Pancreas (tissue), 10 donors: ENCODE results near the gene HIBCH. TPM values are rescaled to one million over a fixed set of nuclear protein-coding genes. Genes with fewer than 3 reads are reported as not detected.
"Not testable (repeated sequence)": the region's sequence is repeated elsewhere in the genome, so short reads cannot be mapped to it uniquely, and the experiment has no call there.

Source experiments
- ATAC-seq, 4 donors: fragments of 200-7000 bp; cut with Tn5 transposase; one replicate each; pipeline versions ENCODE4 v1.8.0 to v1.9.1; 2020; ENCODE audit warnings: mild to moderate bottlenecking in 4 of 4, moderate library complexity in 4 of 4
- DNase-seq, 6 donors: peaks; one replicate each; pipeline ENCODE4 v3.0.0-alpha.2; 2020
- FAIRE-seq: peaks from 2 replicates; lab custom pipeline; 2012; peaks lifted over from hg19 to GRCh38; lab: Jason Lieb, UNC
- H3K27ac ChIP-seq, 4 donors: fragments of 200-600 bp; sonication (generic); 1 replicate in 3 of 4; 2 replicates in 1 of 4; pipeline versions ENCODE4 v1.5.0 to v1.8.0; 2020
- H3K27me3 ChIP-seq, 4 donors: fragments of 200-600 bp; one replicate each; pipeline ENCODE4 v1.8.0; 2021
- H3K36me3 ChIP-seq, 3 donors: fragments of 200-600 bp; sonication (generic) in 1 of 3; one replicate each; pipeline versions ENCODE4 v1.5.0 to v1.8.0; 2020 to 2021
- H3K4me1 ChIP-seq, 3 donors: fragments of 200-600 bp; one replicate each; pipeline ENCODE4 v1.8.0; 2021
- H3K4me3 ChIP-seq, 4 donors: fragments of 200-600 bp; sonication (generic) in 2 of 4; one replicate each; pipeline versions ENCODE4 v1.5.0 to v1.8.0; 2020 to 2021
- H3K9me3 ChIP-seq, 4 donors: fragments of 200-600 bp; one replicate each; pipeline ENCODE4 v1.8.0; 2021
- WGBS, 2 donors: extraction: QIAGEN DNeasy Blood & Tissue Kit; methylation state at CpG; one replicate each; pipeline ENCODE4 v1.1.7; 2013; 5-methylcytosine and 5-hydroxymethylcytosine counted together
- intact Hi-C, 3 donors: fragments of 100-400 bp; cut with DNase I; formaldehyde crosslinking; loops; one replicate each; pipeline versions ENCODE4 v1.11.1 to v1.14.2; 2022
- polyA plus RNA-seq, 2 donors: library from polyadenylated mRNA; stranded (reverse); fragments of 200-250 nt; gene quantifications; one replicate each; pipeline ENCODE4 v1.2.3, GENCODE V29; 2013
- total RNA-seq, 6 donors: library from RNA; stranded (reverse); fragmentation: NEBNext Ultra II Directional in 4 of 6; extraction: Animal tissue kit (Norgen Biotek cat#: 25700) in 4 of 6; gene quantifications; one replicate each; pipeline versions ENCODE4 v1.2.1 to v1.2.4, GENCODE V29; 2021 to 2023
- TF ChIP-seq, protein P1 (sequence below), 4 donors: fragments of 200-600 bp; sonication (generic) in 3 of 4; IDR thresholded peaks; one replicate each; pipeline versions ENCODE4 v1.5.0 to v1.8.0; 2021; ENCODE audit warnings: antibody characterized with exemption in 4 of 4
- donor health status: healthy with polysubstance abuse.
- donor health status: DM: no; HTN: no; CAD: no; lungs with moderate emphysema.
- donor health status: DM: no; HTN: no; CAD: no.
- donor health status: control.
- donor health status: control.
- donor health status: Bipolar disorder and iron deficiency.
- donor health status: DM: yes; HTN: yes; CAD: no.
- donor health status: DM: no; HTN: no; CAD: no.
- donor health status: DM: no; HTN: no; CAD: no.
- donor health status: DM: yes; HTN: yes; CAD: no.

The HIBCH gene
- total and polyA plus RNA-seq, 8 donors: 7.6 to 29.3 (median 21.1) TPM

DNA sequence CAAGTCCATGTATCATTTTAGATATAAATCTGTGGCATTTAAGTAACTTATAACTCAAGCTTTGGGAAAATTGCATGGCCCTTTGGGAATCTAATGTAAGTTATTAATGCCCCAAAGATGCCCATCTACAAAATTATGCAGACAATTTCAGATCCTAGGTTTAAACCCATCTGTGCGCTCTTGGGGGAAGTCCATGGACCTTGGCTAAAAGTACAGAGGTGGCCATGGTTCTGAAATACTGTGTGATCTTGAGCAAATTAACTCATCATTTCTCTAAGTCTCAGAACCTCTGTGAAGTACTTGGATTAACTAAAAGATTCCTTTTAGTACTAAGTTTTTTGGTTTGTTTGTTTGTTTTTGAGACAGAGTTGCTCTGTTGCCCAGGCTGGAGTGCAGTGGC, 43.3 kb upstream of the HIBCH start:
- intact Hi-C loops: no loop called here
- DNase-seq (no peak), ATAC-seq (no peak), FAIRE-seq (no peak)
- TF ChIP-seq, protein P1, sequence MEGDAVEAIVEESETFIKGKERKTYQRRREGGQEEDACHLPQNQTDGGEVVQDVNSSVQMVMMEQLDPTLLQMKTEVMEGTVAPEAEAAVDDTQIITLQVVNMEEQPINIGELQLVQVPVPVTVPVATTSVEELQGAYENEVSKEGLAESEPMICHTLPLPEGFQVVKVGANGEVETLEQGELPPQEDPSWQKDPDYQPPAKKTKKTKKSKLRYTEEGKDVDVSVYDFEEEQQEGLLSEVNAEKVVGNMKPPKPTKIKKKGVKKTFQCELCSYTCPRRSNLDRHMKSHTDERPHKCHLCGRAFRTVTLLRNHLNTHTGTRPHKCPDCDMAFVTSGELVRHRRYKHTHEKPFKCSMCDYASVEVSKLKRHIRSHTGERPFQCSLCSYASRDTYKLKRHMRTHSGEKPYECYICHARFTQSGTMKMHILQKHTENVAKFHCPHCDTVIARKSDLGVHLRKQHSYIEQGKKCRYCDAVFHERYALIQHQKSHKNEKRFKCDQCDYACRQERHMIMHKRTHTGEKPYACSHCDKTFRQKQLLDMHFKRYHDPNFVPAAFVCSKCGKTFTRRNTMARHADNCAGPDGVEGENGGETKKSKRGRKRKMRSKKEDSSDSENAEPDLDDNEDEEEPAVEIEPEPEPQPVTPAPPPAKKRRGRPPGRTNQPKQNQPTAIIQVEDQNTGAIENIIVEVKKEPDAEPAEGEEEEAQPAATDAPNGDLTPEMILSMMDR (IDR thresholded peaks at IDR 0.05): no peak
- 97% methylated on average over 1 of the region's 1 CpG for WGBS, 2 donors
- Histone ChIP-seq H3K4me1 (peaks cover 0 to 10% (median 8%) of the 10 kb centered on the region in 3 donors), H3K4me3 (no peak overlapping the region), H3K27me3 (no peaks in the 10 kb centered on the region), H3K9me3 (no peaks in the 10 kb centered on the region), H3K36me3 (peaks cover 0 to 5% (median 3%) of the 10 kb centered on the region in 3 donors), H3K27ac (no peak overlapping the region)

DNA sequence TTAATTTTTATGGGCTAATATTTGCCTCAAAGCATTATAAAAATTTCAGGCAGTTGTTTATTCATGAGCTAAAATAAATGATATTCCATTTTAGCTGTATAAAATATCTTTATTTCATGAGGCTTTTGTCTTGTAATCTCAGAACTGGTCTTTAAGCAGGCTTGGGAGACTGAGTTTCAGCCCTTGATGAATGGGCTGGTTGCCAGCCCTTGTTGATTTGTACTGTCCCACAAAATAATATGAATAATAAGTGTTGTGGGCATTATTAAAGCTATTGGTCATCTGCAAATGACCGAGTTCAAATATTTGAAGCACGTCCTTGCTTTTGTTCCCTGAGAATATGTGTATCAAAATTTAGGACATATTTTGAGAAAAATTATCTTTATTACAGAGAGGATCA, 41.9 kb upstream of the HIBCH start:
- Histone ChIP-seq H3K27ac (no peak overlapping the region), H3K27me3 (no peaks in the 10 kb centered on the region), H3K4me3 (no peak overlapping the region), H3K9me3 (no peaks in the 10 kb centered on the region), H3K4me1 (peaks cover 0 to 10% (median 8%) of the 10 kb centered on the region in 3 donors), H3K36me3 (no peaks in the 10 kb centered on the region)
- WGBS, 2 donors: 45 to 65% methylated on average over 2 of the region's 2 CpGs
- TF ChIP-seq, protein P1 (IDR thresholded peaks at IDR 0.05): no peak
- intact Hi-C loops: no loop called here
- FAIRE-seq (no peak), DNase-seq (no peak), ATAC-seq (no peak)

DNA sequence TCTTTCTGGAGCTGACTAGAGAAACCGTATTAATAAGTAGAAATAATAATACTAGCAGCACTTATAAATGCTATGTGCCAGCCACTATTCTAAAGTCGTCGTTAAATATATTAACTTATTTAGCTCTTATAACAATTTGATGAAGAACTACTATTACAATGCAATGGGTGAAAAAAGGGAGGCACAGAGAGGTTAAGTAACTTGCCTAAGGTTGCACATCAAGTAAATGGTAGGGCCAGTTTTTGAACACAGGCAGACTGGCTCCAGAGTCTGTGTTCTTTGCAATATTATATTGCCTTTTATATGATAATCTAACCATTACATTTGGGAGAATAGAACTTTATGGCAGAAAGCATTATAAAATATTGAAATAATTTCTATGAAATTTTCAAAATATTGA, 41.3 kb upstream of the HIBCH start:
- no peaks in the 10 kb centered on the region for H3K36me3 ChIP-seq
- no peak for FAIRE-seq
- H3K4me1 ChIP-seq: peaks cover 0 to 14% (median 13%) of the 10 kb centered on the region in 3 donors
- no peaks in the 10 kb centered on the region for H3K9me3 ChIP-seq
- DNase-seq: no peak
- H3K4me3 ChIP-seq: no peak overlapping the region
- H3K27ac ChIP-seq: no peak overlapping the region
- TF ChIP-seq, protein P1 (IDR thresholded peaks at IDR 0.05): no peak
- intact Hi-C loops: no loop called here
- ATAC-seq: no peak
- WGBS, 2 donors: 93 to 94% methylated on average over 3 of the region's 3 CpGs
- H3K27me3 ChIP-seq: no peaks in the 10 kb centered on the region

DNA sequence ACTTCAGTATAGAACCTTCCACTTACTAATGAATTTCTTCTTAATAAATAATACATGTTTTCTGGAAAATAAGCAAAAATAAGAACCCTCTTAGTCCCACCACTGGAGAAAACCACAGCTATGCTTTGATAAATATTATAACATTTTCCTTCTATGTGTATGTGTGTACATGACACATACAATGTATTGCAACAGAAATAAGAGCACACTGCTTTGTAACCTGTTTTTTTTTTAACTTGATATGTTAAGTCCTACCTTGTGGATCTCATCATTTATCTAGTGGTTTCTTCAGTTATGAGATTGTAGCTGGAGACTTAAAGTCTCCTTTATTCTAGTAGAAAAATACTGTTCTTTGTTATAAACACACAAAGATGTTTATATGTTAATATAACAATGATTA, 40.9 kb upstream of the HIBCH start:
- peaks cover 0 to 18% (median 17%) of the 10 kb centered on the region in 3 donors for H3K4me1 ChIP-seq

DNA sequence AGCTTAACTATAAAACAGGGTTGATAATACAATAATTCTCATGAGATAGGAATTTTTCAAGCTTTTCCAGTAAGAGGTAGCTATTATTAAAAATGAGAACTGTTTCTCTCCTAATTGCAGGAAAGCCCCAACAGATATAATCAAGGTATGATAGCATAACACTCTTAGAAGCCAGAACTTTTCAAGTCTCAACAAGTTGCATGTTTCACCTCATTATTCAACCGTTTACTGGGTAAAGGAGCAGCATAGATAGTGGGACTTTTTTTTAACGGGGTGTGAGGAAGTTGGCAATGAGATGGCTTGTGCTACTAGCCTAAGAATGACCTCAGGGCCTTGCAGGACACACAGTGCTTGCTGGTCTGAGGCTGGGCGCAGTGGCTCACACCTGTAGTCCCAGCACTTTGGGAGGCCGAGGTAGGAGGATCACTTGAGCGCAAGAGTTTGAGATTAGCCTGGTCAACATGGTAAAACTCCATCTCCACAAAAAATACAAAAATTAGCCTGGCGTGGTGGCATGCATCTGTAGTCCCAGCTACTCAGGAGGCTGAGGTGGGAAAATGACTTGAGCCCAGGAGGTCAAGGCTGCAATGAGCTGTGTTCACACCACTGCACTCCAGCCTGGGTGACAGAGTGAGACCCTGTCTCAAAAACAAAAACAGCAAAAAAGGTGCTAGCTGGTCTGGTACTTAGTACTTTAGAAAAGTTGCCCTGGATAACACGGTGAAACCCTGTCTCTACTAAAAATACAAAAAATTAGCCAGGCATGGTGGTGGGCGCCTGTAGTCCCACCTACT, 39.2 kb upstream of the HIBCH start:
- H3K4me3 ChIP-seq, intact Hi-C loops, FAIRE-seq, H3K36me3 ChIP-seq, H3K9me3 ChIP-seq, H3K27me3 ChIP-seq, DNase-seq: not testable (repeated sequence)
- peak in 1 of 4 donors; percentile 7 for ATAC-seq
- Histone ChIP-seq H3K4me1 (peaks cover 0 to 25% (median 21%) of the 10 kb centered on the region in 3 donors), H3K27ac (peak overlapping the region in 2 of 4 donors; percentile 68 to 70)
- WGBS, 2 donors: 75 to 78% methylated on average over 8 of the region's 8 CpGs

More for the DNA sequence above, 40.9 kb upstream of the HIBCH start:
- H3K9me3 ChIP-seq: no peaks in the 10 kb centered on the region
- H3K27ac ChIP-seq: peak overlapping the region in 1 of 4 donors; percentile 68
- TF ChIP-seq, protein P1 (IDR thresholded peaks at IDR 0.05): no peak
- H3K4me3 ChIP-seq: no peak overlapping the region
- no peaks in the 10 kb centered on the region for H3K27me3 ChIP-seq
- intact Hi-C loops: no loop called here
- no peak for FAIRE-seq
- ATAC-seq: no peak
- no peak for DNase-seq
- H3K36me3 ChIP-seq: no peaks in the 10 kb centered on the region
